Endothelial cell (in vitro differentiated cells): ENCODE results near the gene ST6GAL1. TPM values are rescaled to one million over a fixed set of nuclear protein-coding genes. Genes with fewer than 3 reads are reported as not detected.
"Not testable (repeated sequence)": the region's sequence is repeated elsewhere in the genome, so short reads cannot be mapped to it uniquely, and the experiment has no call there.

Experiments
- DNase-seq: peaks from one replicate; pipeline ENCODE4 v3.0.0; 2021; ENCODE audit warnings: low spot score
- H3K27ac Mint-ChIP-seq: one replicate; pipeline ENCODE4 v1.8.0; 2021; ENCODE audit warnings: mixed read lengths, inconsistent platforms; ENCODE audit not compliant: unreplicated experiment
- H3K27me3 Mint-ChIP-seq: one replicate; pipeline ENCODE4 v1.8.0; 2021; ENCODE audit warnings: mild to moderate bottlenecking, moderate library complexity, mixed read lengths, inconsistent platforms; ENCODE audit not compliant: unreplicated experiment
- H3K36me3 Mint-ChIP-seq: one replicate; pipeline ENCODE4 v1.8.0; 2021; ENCODE audit warnings: mild to moderate bottlenecking, low read depth, mixed read lengths, inconsistent platforms; ENCODE audit not compliant: unreplicated experiment
- H3K4me1 Mint-ChIP-seq: one replicate; pipeline ENCODE4 v1.8.0; 2021; ENCODE audit warnings: mild to moderate bottlenecking, mixed read lengths, inconsistent platforms; ENCODE audit not compliant: unreplicated experiment
- H3K4me3 Mint-ChIP-seq: one replicate; pipeline ENCODE4 v1.8.0; 2021; ENCODE audit warnings: mild to moderate bottlenecking, mixed read lengths, inconsistent platforms; ENCODE audit not compliant: unreplicated experiment
- H3K9me3 Mint-ChIP-seq: one replicate; pipeline ENCODE4 v1.8.0; 2021; ENCODE audit warnings: mixed read lengths, inconsistent platforms; ENCODE audit not compliant: unreplicated experiment
- CTCF ChIP-seq: fragments of 200-600 bp; sonication (generic); IDR thresholded peaks from one replicate; pipeline ENCODE4 v1.5.0; 2021; ENCODE audit warnings: antibody characterized with exemption; ENCODE audit not compliant: unreplicated experiment
- total RNA-seq: library from RNA; stranded (reverse); fragmentation: NEBNext Ultra II Directional; extraction: Animal tissue kit (Norgen Biotek cat#: 25700); gene quantifications from one replicate; pipeline ENCODE4 v1.2.1, GENCODE V29; 2021; ENCODE audit not compliant: unreplicated experiment

ST6GAL1 gene
- total RNA-seq, 1 donor from 2014 or later, result 82.4 TPM

DNA sequence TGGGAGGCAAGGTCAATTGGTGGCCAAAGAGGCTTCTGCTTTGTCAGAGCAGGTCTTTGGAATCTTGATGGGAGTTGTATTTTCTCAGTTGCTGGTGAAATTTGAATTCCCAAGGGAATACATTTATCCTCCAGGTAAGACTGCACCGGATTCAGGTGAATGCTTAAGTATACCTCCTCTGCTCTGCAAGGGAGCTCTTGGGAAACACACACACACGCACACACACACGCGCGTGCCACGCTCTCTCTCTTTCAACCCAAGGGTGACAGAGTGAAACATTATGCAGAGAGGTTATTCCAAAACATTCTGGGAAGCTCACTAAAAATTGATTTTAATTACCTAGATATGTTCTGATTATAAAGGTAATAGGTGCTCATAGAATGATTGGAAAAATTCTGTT, 33.7 kb downstream of the ST6GAL1 start:
- Mint-ChIP-seq H3K4me1 (peaks cover 60% of the 10 kb centered on the region), H3K36me3 (peaks cover 25% of the 10 kb centered on the region), H3K27me3 (no peaks in the 10 kb centered on the region), H3K4me3 (no peak overlapping the region), H3K9me3 (no peaks in the 10 kb centered on the region), H3K27ac (peak overlapping the region; percentile 84)
- no peak for TF ChIP-seq CTCF
- DNase-seq, result no peak

DNA sequence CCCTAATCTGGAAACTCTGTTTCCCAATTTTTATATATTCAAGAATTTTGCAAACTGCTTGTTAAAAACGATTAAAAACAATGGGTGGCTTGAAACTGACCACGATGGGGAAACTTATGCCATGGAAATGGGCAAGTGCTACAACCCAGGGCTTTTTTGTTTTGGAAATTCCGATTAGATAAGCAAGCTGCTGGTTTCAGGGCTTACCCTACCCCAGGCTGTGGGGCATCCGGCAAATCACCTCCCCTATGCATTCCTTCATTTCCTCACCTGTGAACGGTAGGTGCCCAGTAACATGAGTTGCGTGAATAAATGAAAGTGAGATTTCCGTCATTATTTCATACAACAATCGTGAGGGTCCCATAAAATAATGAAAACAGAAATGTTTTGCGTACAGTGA, 34.3 kb downstream of the ST6GAL1 start:
- no peak for TF ChIP-seq CTCF
- Mint-ChIP-seq H3K9me3 (no peaks in the 10 kb centered on the region), H3K27me3 (no peaks in the 10 kb centered on the region), H3K36me3 (peaks cover 28% of the 10 kb centered on the region), H3K4me1 (peaks cover 65% of the 10 kb centered on the region), H3K27ac (peak overlapping the region; percentile 79), H3K4me3 (no peak overlapping the region)
- no peak for DNase-seq

DNA sequence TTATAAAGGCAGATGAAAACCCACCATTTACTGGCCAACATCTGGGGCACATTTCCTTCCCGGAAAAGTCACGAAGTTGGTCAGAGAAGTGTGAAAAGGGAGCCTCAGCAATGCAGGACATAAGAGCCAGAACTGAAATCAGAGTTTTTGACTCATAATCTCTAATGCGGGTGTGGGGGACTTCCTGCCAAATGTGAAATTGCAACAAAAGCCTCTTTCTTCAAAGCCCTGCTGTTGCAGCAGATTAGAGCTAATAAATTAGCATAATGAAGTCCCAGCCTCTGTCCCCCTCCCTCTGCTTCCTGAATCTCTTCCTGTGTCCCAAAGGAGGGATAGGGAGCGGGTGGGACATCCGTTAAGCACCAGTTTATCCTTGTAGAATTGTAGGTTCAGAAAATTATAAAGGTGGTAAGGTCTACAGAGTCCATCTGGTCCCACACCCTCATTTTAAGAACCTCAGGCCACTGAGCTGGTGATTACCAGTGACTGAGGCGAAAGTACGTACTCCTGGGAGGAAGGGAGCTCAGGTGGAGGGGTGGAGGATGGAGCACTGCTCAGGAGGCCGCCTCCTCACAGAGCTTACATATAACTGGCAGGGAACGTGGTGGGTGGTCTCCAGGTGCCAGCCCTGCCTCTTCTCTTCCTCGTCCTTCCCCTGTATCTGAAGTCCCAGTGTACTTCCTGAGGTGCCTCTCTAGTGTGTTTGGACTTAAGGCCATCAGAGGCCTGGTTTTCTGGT, 35.0 kb downstream of the ST6GAL1 start:
- peaks cover 26% of the 10 kb centered on the region for H3K36me3 Mint-ChIP-seq
- TF ChIP-seq CTCF, result no peak
- peak overlapping the region; percentile 79 for H3K27ac Mint-ChIP-seq
- H3K4me3 Mint-ChIP-seq, result no peak overlapping the region
- H3K9me3 Mint-ChIP-seq, result no peaks in the 10 kb centered on the region
- no peak for DNase-seq
- no peaks in the 10 kb centered on the region for H3K27me3 Mint-ChIP-seq
- peaks cover 61% of the 10 kb centered on the region for H3K4me1 Mint-ChIP-seq

DNA sequence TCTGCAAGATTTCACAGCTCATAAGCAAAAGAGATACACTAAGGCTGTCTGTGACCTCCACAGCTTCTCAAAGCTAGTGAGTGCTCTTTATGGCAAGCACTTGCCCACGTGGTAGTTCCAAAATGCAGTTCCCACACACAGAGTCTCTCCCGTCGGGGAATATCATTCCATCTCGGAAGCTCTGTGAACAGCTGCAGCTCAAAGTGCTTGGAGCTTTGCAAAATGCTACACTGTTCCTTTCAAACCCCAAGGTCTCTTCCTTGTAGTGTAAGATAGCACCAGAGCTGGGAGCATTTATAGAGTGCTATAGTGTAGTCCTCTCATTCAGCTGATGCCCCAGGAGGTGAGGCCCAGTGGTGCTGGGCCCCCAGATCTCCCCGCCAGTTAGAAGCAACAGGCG, 36.1 kb downstream of the ST6GAL1 start:
- peak overlapping the region; percentile 61 for H3K27ac Mint-ChIP-seq
- peaks cover 59% of the 10 kb centered on the region for H3K4me1 Mint-ChIP-seq

DNA sequence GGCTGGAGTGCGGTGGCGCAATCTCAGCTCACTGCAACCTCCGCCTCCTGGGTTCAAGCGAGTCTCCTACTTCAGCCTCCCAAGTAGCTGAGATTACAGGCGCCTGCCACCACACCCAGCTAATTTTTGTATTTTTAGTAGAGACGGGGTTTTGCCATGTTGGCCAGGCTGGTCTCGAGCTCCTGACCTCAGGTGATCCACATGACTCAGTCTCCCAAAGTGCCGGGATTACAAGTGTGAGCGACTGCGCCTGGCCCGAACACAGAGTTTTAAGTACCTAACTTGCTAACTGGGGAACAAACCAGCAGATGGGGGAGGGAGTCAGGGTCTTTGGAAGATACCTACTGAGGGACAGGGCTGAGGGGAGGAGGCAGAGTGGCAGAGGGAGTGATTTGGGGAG, 36.9 kb downstream of the ST6GAL1 start:
- H3K4me1 Mint-ChIP-seq, result peaks cover 56% of the 10 kb centered on the region
- not testable (repeated sequence) for DNase-seq, H3K27me3 Mint-ChIP-seq, H3K27ac Mint-ChIP-seq, H3K4me3 Mint-ChIP-seq, H3K9me3 Mint-ChIP-seq
- H3K36me3 Mint-ChIP-seq, result peaks cover 21% of the 10 kb centered on the region

More for the DNA sequence above, 36.1 kb downstream of the ST6GAL1 start:
- Mint-ChIP-seq H3K36me3 (peaks cover 21% of the 10 kb centered on the region), H3K27me3 (no peaks in the 10 kb centered on the region), H3K9me3 (no peaks in the 10 kb centered on the region), H3K4me3 (no peak overlapping the region)
- DNase-seq, result no peak
- no peak for TF ChIP-seq CTCF
